A549 (cell line): ENCODE data around the gene INTS3. TPM values are rescaled to one million over a fixed set of nuclear protein-coding genes. Genes with fewer than 3 reads are reported as not detected.

Experiments
- ATAC-seq, 2 experiments: fragments of 200-7000 bp in 1 of 2; fragments of >200 bp in 1 of 2; cut with Nextera tagmentation in 1 of 2; cut with Tn5 transposase in 1 of 2; 3 replicates each; pipeline versions ENCODE4 v1.8.0 to v1.9.1; 2018 to 2020; ENCODE audit warnings: mild to moderate bottlenecking in 1 of 2, moderate library complexity in 1 of 2
- CTCF ChIA-PET: fragments of 300-600 bp; sonication (Branson Sonifier 250); formaldehyde crosslinking; extraction: SDS; loops from one replicate; lab custom pipeline; 2021; ENCODE audit warnings: antibody characterized with exemption, inconsistent platforms; lab: Yijun Ruan, JAX
- POLR2A ChIA-PET: fragments of 350-600 bp; formaldehyde crosslinking; extraction: SDS; loops from one replicate; lab custom pipeline; 2021; ENCODE audit warnings: antibody characterized with exemption, inconsistent platforms; lab: Yijun Ruan, JAX
- DNase-seq, 2 experiments: peaks; one replicate each; pipeline versions ENCODE4 v3.0.0 to v3.0.0-alpha.2; 2011 to 2016; ENCODE audit warnings: low read depth in 1 of 2, low spot score in 1 of 2
- FAIRE-seq: peaks from 2 replicates; lab custom pipeline; 2011; peaks lifted over from hg19 to GRCh38; lab: Jason Lieb, UNC
- H3K27ac ChIP-seq, 2 experiments: fragments of >200 bp; sonication (Bioruptor Twin); formaldehyde crosslinking; 3 replicates each; pipeline ENCODE4 v1.5.1; 2016 to 2017
- H3K4me1 ChIP-seq: fragments of >200 bp; sonication (Bioruptor Twin); formaldehyde crosslinking; 3 replicates; pipeline ENCODE4 v1.6.1; 2016
- H3K4me2 ChIP-seq: fragments of >200 bp; sonication (Bioruptor Twin); formaldehyde crosslinking; 3 replicates; pipeline ENCODE4 v1.6.1; 2016
- H3K4me3 ChIP-seq: fragments of >200 bp; sonication (Bioruptor Twin); formaldehyde crosslinking; 3 replicates; pipeline ENCODE4 v1.5.1; 2016
- H3K9me3 ChIP-seq: fragments of >200 bp; sonication (Bioruptor Twin); formaldehyde crosslinking; 3 replicates; pipeline ENCODE4 v1.6.1; 2016
- ATOH8 ChIP-seq: fragments of 250-450 bp; sonication (Bioruptor Pico); IDR thresholded peaks from 2 replicates; pipeline ENCODE4 v1.5.0; 2020; ENCODE audit warnings: low read depth, mild to moderate bottlenecking, moderate library complexity
- CBX2 ChIP-seq: fragments of 200-600 bp; sonication (generic); IDR thresholded peaks from 2 replicates; pipeline ENCODE4 v1.6.1; 2016; ENCODE audit warnings: low read depth, mild to moderate bottlenecking, borderline replicate concordance
- CBX8 ChIP-seq: fragments of 200-600 bp; sonication (generic); IDR thresholded peaks from 2 replicates; pipeline ENCODE4 v1.6.1; 2016
- CEBPB ChIP-seq, 2 experiments: fragments of >200 bp in 1 of 2; sonication (Bioruptor Twin) in 1 of 2; formaldehyde crosslinking in 1 of 2; IDR thresholded peaks; 2 replicates each; pipeline ENCODE4 v1.6.1; 2012 to 2016
- EHMT2 ChIP-seq: fragments of 200-600 bp; sonication (generic); IDR thresholded peaks from 2 replicates; pipeline ENCODE4 v1.6.1; 2016; ENCODE audit warnings: antibody characterized with exemption, low read depth, mild to moderate bottlenecking, moderate library complexity
- EP300 ChIP-seq, 2 experiments: fragments of >200 bp; sonication (Bioruptor Twin); formaldehyde crosslinking; IDR thresholded peaks; 2 replicates in 1 of 2; 3 replicates in 1 of 2; pipeline ENCODE4 v1.6.1; 2016 to 2017
- ESRRA ChIP-seq: fragments of 150-350 bp; IDR thresholded peaks from 2 replicates; pipeline ENCODE4 v1.6.1; 2014; ENCODE audit warnings: mild to moderate bottlenecking, low read length, borderline replicate concordance
- HEYL ChIP-seq: fragments of 250-450 bp; sonication (Bioruptor Pico); IDR thresholded peaks from 2 replicates; pipeline ENCODE4 v1.8.0; 2021; ENCODE audit warnings: mild to moderate bottlenecking, moderate library complexity
- HOXA7 ChIP-seq: fragments of 250-450 bp; sonication (Bioruptor Pico); IDR thresholded peaks from 2 replicates; pipeline ENCODE4 v1.5.0; 2020; ENCODE audit warnings: mild to moderate bottlenecking, moderate library complexity
- HOXB5 ChIP-seq: fragments of 250-450 bp; sonication (Bioruptor Pico); IDR thresholded peaks from 2 replicates; pipeline ENCODE4 v1.5.0; 2020; ENCODE audit warnings: mild to moderate bottlenecking, moderate library complexity
- JUN ChIP-seq, 2 experiments: fragments of >200 bp; sonication (Bioruptor Twin); formaldehyde crosslinking; IDR thresholded peaks; 2 replicates in 1 of 2; 3 replicates in 1 of 2; pipeline ENCODE4 v1.6.1; 2016 to 2017
- NR3C1 ChIP-seq: fragments of >200 bp; sonication (Bioruptor Twin); formaldehyde crosslinking; IDR thresholded peaks from 3 replicates; pipeline ENCODE4 v1.6.1; 2017
- PHF8 ChIP-seq: fragments of 200-600 bp; sonication (generic); IDR thresholded peaks from 2 replicates; pipeline ENCODE4 v1.6.1; 2016; ENCODE audit warnings: low read depth, mild to moderate bottlenecking, antibody characterized with exemption, moderate library complexity, borderline replicate concordance
- RARB ChIP-seq: fragments of 250-450 bp; sonication (Bioruptor Pico); IDR thresholded peaks from 2 replicates; pipeline ENCODE4 v1.8.0; 2021; ENCODE audit warnings: mild to moderate bottlenecking, moderate library complexity
- RCOR1 ChIP-seq: fragments of 150-350 bp; IDR thresholded peaks from 2 replicates; pipeline ENCODE4 v1.6.1; 2014; ENCODE audit warnings: antibody characterized with exemption, low read length, low read depth
- RFX5 ChIP-seq: fragments of 450-650 bp; IDR thresholded peaks from 2 replicates; pipeline ENCODE4 v1.7.1; 2014; ENCODE audit warnings: antibody characterized with exemption, mild to moderate bottlenecking, moderate library complexity
- ZC3H11A ChIP-seq: fragments of 450-650 bp; IDR thresholded peaks from 2 replicates; pipeline ENCODE4 v1.6.1; 2014; ENCODE audit warnings: antibody characterized with exemption, mild to moderate bottlenecking
- ZFP36 ChIP-seq: fragments of 450-650 bp; IDR thresholded peaks from 2 replicates; pipeline ENCODE4 v1.6.1; 2014; ENCODE audit warnings: borderline replicate concordance; ENCODE audit not compliant: partially characterized antibody
- ZSCAN20 ChIP-seq: fragments of 250-450 bp; sonication (Bioruptor Pico); IDR thresholded peaks from 2 replicates; pipeline ENCODE4 v1.8.0; 2022; ENCODE audit warnings: mild to moderate bottlenecking, moderate library complexity
- WGBS: methylation state at CpG from one replicate; pipeline ENCODE4 v1.1.6; 2017; ENCODE audit errors: missing lambda C conversion rate; 5-methylcytosine and 5-hydroxymethylcytosine counted together
- polyA plus RNA-seq, 4 experiments: library from polyadenylated mRNA; depleted of rRNA in 3 of 4; stranded (reverse); fragments of >200 nt; fragmentation: RNase III in 1 of 4; extraction: RNeasy Plus Mini Kit Qiagen cat#74134 plus additional on column Dnase treatment in 1 of 4; gene quantifications; 2 replicates in 3 of 4; 3 replicates in 1 of 4; pipeline ENCODE4 v1.2.3, GENCODE V29; 2011 to 2017
- TF ChIP-seq, protein P1 (sequence below): fragments of 450-650 bp; IDR thresholded peaks from 2 replicates; pipeline ENCODE4 v1.6.1; 2014; ENCODE audit warnings: antibody characterized with exemption
- TF ChIP-seq, protein P2 (sequence below): fragments of 250-450 bp; sonication (Bioruptor Pico); IDR thresholded peaks from 2 replicates; pipeline ENCODE4 v1.5.0; 2021; ENCODE audit warnings: mild to moderate bottlenecking, moderate library complexity, borderline replicate concordance

Gene INTS3
- polyA plus RNA-seq, 2 of the 4 experiments (the other 2 are of a cell fraction) = 23.5 to 34.1 TPM

DNA sequence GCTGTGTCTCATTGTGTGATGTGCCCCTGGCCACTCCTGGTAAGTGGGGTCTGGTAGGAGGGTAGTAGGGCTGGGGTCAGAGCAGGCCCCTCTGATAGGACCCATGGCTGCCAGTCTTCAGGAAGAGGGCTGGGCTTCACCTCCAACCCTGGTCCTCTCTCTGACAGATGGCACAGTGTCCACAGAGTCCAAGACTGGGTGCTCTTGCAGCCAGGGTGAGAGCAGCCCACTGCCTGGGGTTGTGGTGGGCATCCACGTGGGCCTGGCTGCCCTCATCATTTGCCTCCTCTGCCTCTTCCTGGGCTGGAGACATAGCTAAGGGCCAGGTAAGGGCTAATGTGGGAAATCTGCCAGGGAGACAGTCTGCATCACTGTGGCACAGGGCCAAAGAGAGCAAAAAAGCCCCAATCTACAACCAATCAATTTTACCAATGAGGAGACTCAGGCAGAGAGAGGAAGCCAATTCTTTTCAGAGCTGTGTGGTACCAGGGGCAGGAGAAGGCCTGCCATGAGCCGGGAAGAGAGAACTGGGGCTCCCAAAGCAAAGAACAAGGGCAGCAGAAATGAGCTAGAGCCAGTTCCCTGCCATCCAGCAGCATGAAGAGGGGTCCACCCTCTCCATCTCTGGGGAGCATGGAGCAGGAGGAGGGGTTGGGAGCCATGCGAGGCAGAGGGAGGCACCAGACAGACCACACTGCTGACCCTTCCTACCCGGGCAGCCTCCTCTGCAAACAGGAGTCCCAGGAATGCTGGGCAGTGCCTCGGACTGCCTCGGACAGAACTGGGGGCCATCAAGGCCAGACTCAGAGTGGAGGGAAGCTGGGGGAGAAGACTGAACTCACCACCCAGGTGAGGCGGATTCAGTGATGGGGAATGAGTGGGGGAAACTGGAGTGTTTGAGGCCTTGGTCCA, 74.2 kb downstream of the INTS3 start:
- DNase-seq (no peak), FAIRE-seq (no peak), ATAC-seq (no peak)
- no peak overlapping the region for H3K4me3 ChIP-seq
- H3K9me3 ChIP-seq = no peaks in the 10 kb centered on the region
- CTCF ChIA-PET = interaction anchor here (0.7 to 5.7 kb wide), 9 partner anchors 10 to 185 kb away, joined by 3 to 51 read pairs (median 4); partner anchors contain the start of genes CREB3L4, GATAD2B and RAB13
- H3K4me2 ChIP-seq = no peak overlapping the region
- no peak overlapping the region for H3K27ac ChIP-seq
- POLR2A ChIA-PET = interaction anchor here (0.6 to 0.9 kb wide), 2 partner anchors 48 to 145 kb away, joined by 3 to 5 read pairs; partner anchors contain the start of gene DENND4B
- TF ChIP-seq ZSCAN20 (CRISPR knock-in tag) (no peak), RARB (CRISPR knock-in tag) (no peak)
- WGBS = 93% methylated on average over 7 of the region's 7 CpGs
- peaks cover 14% of the 10 kb centered on the region; the same call in 2 of the 3 replicates for H3K4me1 ChIP-seq

- no peak for DNase-seq
- no peak overlapping the region for H3K4me2 ChIP-seq
- POLR2A ChIA-PET = no interaction called here
- no peak for FAIRE-seq
- TF ChIP-seq ZSCAN20 (CRISPR knock-in tag) (no peak), CEBPB (IDR thresholded peaks at IDR 0.05) (no peak), NR3C1 (no peak), PHF8 (no peak), ZC3H11A (no peak), EHMT2 (no peak), CBX8 (no peak), ZFP36 (no peak), HEYL (no peak), RCOR1 (no peak), JUN (IDR thresholded peaks at IDR 0.05) (no peak), HOXA7 (CRISPR knock-in tag) (no peak), CBX2 (no peak), EP300 (IDR thresholded peaks at IDR 0.05) (no peak), ATOH8 (CRISPR knock-in tag) (no peak), RFX5 (no peak), ESRRA (no peak), HOXB5 (no peak)
- TF ChIP-seq, protein P1, sequence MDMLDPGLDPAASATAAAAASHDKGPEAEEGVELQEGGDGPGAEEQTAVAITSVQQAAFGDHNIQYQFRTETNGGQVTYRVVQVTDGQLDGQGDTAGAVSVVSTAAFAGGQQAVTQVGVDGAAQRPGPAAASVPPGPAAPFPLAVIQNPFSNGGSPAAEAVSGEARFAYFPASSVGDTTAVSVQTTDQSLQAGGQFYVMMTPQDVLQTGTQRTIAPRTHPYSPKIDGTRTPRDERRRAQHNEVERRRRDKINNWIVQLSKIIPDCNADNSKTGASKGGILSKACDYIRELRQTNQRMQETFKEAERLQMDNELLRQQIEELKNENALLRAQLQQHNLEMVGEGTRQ = no peak
- TF ChIP-seq, protein P2, sequence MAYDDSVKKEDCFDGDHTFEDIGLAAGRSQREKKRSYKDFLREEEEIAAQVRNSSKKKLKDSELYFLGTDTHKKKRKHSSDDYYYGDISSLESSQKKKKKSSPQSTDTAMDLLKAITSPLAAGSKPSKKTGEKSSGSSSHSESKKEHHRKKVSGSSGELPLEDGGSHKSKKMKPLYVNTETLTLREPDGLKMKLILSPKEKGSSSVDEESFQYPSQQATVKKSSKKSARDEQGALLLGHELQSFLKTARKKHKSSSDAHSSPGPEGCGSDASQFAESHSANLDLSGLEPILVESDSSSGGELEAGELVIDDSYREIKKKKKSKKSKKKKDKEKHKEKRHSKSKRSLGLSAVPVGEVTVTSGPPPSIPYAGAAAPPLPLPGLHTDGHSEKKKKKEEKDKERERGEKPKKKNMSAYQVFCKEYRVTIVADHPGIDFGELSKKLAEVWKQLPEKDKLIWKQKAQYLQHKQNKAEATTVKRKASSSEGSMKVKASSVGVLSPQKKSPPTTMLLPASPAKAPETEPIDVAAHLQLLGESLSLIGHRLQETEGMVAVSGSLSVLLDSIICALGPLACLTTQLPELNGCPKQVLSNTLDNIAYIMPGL (CRISPR knock-in tag) = no peak
- no peak for ATAC-seq
- H3K27ac ChIP-seq = no peak overlapping the region
- CTCF ChIA-PET = interaction anchor here (1.0 to 5.0 kb wide), 3 partner anchors 9 to 183 kb away, joined by 3 to 30 read pairs (median 3); partner anchors contain the start of gene RAB13
- 86% methylated on average over 3 of the region's 3 CpGs for WGBS
- H3K4me1 ChIP-seq = peaks cover 14% of the 10 kb centered on the region; the same call in 2 of the 3 replicates
- H3K9me3 ChIP-seq = no peaks in the 10 kb centered on the region
- no peak overlapping the region for H3K4me3 ChIP-seq
These were observed 75.7 kb downstream of the INTS3 start for GRCh38 chr1:153803470-153804056.
